HG03280 (cell line): ENCODE results near the gene ATP6V1C2.

Source experiments
- ATAC-seq: cut with Tn5 transposase; IDR thresholded peaks from one replicate; pipeline ENCODE4 v1.9.1; 2021; ENCODE audit warnings: mild to moderate bottlenecking, moderate library complexity; ENCODE audit not compliant: unreplicated experiment

Gene ATP6V1C2

DNA sequence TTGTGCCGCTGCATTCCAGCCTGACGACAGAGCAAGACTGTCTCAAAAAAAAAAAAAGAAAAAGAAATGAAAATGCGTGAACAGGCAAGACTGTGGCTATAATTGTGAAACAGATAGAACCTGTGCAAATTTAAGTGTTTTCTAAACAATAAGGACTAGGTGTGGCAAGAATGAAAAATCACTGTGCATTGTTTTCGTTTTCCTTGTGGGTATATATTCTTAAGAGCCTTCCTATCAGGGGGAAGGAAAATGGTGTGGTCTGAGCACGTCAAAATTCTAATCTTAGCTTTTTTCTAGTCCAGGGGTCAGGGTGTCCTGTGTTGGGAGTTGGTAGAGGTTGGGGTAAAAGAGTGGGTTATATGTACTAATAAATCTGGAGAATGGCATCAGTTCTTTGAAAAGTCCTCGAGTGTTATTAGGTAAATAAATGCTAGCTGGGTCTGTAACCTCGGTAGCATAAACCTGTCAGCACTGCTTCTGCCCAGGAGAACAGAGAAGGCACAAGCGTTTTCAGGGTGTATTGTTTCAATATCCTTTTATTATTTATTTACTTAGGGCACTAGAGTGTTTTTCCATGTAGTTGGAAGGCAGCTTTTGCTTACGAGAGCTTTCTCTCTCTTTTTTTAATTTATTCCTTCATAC is 11.6 kb downstream of the ATP6V1C2 start:
- no peak for ATAC-seq

DNA sequence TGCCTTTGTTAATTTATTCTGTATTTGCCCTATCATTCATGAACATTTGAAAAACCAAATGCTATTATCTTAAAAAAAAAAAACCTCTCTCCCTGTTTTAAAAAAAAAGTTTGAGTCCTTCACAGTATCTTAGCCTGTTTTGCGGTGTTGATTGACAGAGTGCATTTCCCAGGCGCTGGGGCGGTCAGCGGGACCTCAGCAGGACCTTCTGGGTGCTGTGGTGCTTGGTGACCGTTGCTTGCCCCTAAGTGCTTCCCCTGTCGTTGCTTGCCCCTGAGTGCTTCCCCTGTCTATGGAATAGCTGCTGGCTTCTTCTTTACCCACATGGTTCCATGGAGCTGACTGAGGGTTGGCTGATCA is 12.1 kb downstream of the ATP6V1C2 start:
- ATAC-seq = no peak

DNA sequence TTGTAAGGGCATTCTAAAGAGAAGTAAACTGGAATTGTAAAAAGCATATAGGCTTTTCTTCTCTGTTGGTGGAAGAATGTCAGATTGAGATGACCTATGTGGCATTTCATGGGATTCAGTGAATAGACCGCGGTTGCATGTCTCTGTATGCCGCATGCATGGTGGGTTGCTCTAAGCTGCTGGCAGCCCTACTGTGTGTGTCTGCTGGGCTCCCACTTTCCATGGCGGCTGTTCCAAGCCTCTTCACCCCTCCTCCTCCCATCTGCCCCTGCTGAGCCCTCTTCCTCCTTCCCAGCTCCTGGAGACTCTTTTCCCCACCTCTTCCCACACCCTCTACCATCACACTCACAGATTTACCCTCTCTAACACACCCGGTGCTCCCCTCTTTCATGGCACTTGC is 12.6 kb downstream of the ATP6V1C2 start:
- no peak for ATAC-seq

DNA sequence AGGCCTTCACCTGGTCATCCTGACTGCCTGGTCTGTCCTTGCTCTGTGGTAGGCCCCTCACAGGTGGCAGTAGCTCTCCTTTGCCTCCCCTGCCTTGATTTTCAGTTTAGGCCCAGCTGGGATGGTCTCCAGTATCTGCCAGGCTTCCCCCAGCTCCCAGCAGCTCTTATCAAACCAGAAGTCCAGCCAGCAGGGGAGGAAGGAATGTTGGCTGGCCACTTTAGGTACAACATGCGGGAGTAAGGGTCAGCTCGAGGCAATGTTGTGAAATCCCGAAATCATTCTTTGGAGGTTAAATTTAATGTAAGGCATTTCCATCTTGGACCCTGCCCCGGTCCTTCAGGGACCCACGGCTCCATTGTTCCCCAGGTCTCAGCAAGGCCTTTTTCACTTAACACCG is 16.8 kb downstream of the ATP6V1C2 start:
- no peak for ATAC-seq

DNA sequence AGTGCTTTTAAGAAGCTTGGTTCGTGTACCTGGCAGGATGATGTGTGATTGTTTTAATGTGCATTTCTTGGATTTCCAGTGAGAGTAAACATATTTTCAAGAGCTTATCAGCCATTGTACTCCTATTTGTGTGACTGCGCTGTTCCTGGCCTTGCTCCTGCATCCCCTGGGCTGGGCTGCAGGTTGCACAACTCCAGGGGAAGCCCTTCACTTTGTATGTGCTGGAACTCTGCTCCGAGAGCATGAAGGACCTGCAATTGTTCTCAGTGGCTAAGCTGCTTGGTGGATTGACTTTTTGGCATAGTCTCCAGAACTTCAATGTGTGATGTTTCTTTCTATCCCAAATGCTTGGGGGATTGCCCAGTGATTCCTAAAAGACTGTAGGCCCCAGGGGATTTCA is 18.8 kb downstream of the ATP6V1C2 start:
- ATAC-seq = no peak

DNA sequence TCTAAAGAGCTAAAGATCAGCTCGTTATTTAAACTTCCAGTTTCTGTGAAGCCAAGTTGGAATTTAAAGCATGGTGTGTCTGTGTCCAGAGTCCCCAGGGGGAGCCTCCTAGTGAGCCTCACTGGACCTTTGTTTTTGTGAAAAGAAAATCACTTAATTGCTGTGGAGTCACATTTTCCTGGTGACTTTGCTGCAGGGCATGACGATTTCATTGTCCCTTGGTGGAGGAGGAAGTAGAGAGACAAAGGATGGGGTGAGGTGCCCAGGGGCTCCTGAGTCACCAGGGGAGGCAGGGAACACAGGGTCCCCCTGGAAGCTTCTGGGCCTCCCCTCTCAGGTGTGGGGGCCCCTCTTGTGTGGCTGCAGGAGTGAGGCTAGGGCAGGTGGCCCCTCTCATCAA is 19.7 kb downstream of the ATP6V1C2 start:
- ATAC-seq = no peak

DNA sequence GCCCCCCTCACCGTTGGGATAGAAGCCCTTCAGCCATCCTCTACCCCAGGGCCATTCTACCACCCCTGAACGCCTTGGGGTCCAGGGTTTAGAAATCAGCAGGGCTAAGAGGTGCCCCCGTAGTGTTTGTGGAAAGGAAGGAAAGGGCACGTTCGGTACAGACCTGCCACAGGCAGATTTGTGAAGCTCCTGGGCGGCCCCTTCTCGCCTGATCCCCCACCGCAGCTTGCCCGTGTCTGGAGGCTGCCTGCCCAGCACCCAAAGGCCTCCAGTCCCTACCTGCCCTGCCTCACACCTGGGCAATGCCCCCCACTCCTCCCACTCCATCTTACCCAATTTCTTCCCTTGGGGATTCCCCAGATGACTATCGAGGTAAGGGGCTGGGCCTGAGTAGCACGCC is 21.2 kb downstream of the ATP6V1C2 start:
- ATAC-seq = no peak

DNA sequence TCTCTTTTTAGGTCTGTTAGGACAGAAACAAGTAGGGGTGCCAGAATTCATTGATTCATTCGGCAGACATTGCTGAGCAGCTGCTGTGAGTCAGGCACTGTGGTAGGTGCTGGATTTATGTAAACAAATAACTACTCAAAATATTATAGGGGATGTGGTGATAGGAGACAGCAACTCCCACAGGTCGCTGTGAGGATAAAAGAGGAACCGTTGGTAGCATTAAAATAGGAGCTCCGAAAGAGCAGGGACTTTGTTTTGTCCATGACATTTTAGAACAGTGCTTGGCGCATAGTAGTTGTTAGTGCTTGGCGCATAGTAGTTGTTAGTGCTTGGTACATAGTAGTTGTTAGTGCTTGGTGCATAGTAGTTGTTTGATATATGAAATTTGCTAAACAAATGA is 29.2 kb downstream of the ATP6V1C2 start:
- no peak for ATAC-seq

DNA sequence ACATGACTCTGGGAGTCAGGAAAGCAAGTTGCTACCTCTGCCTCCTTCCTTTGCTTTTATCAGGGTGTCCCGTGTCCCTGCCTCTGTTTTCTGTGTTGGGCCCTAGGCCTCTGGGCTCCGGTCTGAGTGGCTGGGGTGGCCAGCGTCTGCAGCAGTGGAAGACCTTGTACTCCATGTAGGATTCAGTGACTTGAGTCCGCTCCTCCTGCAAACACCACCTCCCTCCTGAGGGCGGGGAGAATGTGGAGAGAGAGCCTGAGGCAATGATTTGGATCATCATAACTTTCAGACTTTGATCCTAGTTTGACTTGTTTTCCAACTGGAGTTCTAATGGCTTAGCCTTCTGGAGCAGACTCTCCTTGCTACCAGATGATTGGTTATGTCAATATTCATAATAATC is 30.8 kb downstream of the ATP6V1C2 start:
- ATAC-seq = no peak

DNA sequence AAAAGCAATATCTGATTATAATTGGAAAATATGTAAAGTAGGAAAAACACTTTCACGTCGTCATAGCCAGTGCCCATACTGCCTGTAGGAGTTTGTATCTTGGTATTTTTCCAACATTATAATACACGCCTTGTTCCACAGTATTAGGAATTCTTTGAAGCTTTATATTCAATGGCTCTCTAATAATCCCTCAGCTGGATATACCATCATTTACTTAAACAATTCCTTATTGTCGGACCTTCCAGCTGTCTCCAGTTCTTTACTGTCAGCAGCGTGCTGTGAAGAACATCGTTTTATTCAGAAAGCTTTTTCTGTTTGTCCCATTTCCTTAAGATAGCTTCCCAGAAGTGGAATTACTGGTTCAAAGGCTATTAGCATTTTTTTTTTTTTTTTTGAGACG is 31.7 kb downstream of the ATP6V1C2 start:
- ATAC-seq = no peak

DNA sequence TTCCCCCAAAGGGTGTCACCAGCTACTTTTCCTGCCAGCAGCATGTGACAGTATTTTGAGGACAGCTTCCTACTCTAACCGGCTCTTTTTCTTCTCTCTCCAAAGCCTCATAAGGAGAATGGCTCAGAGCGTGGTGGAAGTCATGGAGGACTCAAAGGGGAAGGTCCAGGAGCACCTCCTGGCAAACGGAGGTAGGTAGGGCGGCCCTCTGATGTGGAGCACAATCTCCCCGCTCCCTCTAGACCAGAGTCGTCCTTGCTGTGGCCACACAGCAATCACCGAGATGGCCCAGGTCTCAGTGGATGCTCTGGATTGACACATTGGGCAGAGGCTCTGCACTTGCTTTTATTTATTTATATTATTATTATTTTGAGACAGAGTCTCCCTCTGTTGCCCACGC is 32.4 kb downstream of the ATP6V1C2 start:
- no peak for ATAC-seq

DNA sequence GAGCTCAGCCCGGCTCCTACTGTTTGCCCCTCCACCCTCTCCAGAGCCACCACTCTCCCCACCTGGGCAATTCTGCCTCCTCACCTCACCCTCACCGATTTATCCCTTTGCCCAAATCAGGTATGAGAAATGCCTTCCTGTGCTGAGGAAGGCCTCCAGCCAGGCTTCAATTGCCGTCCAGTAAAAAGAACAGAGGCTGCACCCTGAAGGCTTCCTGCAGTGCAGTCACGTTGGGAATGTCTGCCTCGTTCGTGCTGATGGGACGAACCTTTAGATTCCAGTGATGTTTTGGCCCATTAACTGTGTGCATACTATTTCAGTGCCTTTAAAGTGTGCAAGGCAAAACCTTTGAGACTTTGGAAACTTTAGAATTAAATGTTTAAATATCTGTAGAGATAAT is 34.2 kb downstream of the ATP6V1C2 start:
- no peak for ATAC-seq

DNA sequence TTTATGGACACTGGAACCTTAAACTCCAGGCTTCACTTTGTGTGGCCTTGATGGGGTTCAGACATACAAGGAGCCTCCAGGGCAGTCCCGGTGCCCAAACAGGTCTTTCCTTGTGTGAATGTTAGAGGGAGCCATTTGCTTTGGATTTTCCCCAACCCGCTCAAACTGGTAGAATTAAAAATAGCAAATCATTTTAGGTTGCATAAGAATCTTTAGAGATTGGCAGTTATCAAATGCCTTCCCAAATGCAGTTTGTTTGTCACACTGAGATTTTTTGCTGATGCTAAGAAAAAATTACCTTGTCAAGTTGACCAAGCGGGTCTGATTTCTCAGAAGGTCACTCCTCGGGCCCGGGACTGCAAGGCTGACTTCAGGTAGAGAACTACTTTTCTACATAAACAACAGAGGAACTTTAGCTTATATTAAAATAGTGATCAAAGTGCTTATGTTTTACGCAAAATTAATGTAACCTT is 36.4 kb downstream of the ATP6V1C2 start:
- no peak for ATAC-seq

DNA sequence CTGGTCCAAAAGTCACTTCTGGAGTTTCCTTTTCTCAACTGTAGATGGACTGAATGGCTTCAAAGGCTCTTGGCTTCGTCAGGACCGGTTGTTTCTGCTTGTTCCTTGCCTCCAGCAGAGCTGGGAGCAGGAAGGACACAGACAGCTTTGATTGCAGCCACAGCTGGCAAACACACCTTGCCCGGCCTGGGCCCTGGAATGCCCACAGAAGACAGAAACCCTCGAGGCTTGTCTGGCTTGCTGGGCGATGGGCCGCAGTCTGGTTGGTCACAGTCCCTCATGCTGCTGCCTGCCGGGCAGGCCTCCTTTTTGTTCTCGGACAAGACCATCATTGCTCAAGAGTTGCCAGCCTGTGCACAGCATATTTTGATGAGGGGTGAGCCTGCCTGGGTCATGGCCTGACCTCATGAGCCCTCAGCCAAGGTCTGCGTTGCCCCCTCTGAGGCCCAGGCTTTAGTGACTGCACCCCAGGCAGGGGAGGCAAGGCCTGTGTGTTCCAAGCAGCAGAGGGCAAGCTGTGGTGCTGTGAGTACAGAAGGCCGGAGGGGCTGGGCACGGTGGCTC is 37.8 kb downstream of the ATP6V1C2 start:
- ATAC-seq = no peak

DNA sequence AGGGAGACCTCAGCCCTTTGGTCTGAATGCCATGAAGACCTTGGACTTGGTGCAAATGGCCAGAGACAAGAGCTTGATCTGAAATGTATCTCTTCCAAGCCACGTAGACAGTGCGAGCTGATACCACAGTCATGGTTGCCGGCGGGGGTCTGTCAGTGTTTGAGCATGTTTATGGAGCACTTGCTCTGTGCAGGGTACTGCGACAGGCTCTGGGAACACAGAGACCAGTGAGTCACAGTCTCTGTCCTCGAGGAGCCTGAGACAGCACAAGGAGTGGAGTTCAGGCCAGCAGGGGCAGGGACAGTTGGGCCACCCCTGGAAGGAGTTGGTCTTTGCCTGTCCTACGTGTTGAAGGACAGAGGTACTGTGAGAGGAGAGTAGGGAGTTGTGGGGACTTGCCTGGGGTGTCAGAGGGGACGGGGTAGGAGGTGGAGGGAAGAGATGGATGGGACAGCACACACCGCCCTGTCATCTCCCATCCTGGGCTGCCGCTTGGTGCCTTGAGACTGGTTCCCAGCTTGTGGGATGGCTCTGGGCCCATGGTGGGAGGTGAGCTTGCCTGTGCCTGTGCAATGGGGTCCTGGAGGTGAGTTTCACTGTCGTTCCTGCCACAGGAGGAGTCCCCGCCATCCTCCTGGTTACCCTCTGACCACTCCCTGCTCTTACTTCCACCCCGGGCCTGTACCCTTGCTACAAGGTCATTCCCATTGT is 39.5 kb downstream of the ATP6V1C2 start:
- no peak for ATAC-seq

DNA sequence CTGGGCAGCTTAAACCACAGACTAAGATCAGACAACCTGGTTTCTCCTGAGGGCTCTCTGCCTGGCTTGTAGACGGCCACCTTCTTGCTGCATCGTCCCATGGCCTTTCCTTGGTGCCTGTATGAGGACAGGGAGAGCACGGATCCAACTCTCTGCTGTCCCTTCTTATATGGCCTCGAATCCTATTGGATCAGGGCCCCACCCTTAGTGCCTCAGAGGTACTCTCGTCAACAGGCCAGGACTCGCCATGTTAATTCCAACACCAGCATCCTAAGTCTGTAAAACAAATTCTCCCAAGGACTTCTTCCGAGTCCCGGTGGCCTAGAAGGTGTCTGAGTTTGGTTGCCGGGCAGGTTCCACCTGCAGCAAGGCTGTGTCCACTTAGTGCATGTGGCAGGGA is 40.2 kb downstream of the ATP6V1C2 start:
- no peak for ATAC-seq

DNA sequence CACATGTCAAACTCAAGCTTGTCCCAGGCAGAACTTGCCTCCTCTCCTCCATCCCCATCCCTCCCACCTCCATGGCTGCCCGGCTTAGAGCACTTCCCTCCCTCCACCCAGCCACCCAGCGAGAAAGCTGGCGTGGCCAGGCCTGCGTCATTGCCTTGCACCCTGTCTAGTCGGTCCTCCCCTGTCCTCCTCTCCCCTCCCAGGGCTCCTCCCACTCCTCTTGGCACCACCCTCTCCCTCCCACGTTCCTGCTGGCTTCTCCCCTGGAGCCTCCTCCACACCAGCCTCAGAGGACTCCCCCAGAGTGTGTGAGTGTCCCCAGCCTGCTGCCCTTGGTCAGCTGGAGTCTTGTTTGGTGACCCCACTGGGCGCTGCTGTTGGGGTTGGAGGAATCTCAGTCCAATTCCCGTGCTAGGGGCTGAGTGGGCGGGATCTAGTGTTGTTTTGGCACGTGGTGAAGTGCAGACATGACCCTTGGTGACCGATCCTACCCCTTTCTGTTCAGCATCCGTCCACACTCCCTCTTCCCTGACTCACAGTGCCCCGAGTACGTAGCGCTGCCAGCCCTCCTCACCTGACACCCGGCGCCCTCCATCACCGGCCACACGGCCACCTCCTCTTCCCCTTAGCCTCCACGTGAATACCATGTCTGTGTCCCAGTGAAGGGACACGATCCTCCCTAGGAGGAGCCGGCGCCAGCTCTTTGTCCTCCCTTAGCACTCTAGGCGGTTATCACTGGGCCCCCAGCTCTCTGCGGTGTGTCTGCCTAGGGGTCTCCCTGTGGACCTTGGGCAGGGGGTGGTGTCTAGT is 41.4 kb downstream of the ATP6V1C2 start:
- no peak for ATAC-seq

DNA sequence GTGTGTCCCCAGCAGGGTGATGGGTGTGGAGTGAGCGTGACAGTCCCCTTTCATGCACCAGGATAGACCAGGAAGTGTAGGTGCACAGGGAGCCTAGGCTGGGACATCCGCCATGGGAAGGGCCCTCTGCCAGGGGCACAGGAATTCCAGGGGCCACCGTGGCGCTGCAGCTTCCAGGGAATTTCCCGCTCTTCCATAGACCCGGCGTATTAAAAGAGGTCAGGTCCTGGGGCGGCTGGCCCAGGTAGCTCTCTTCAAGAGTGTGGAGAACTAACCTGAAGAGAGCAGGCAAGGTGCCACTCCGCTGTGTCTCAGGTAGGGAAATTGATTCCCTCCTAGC is 42.0 kb downstream of the ATP6V1C2 start:
- ATAC-seq = no peak

DNA sequence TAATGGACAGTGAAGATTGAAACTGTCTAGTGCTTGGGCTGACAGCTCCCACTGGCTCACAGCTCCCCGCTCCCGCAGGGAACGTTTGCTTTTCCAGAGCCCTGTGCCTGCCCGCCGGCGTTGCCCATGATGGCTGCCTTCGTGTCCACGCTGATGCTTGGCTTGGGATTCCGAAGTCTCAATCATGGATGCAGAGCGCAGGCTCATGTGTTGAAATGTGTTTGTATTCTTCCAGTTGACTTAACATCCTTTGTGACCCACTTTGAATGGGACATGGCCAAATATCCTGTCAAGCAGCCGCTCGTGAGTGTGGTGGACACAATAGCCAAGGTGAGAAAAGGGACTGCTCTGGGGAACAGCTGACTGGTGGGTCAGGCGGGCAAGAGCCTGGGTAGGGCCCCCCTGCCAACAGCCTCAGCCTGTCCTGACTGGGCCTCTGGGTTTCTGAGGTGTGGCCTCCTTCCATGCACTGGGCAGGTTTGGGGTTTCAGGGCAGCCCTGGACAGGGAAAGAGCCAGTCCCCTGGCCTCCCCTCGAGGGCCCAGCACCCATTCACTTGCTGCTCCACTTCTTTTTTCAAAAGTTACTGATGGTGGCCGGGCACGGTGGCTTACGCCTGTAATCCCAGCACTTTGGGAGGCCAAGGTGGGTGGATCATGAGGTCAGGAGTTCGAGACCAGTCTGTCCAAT is 42.8 kb downstream of the ATP6V1C2 start:
- no peak for ATAC-seq

DNA sequence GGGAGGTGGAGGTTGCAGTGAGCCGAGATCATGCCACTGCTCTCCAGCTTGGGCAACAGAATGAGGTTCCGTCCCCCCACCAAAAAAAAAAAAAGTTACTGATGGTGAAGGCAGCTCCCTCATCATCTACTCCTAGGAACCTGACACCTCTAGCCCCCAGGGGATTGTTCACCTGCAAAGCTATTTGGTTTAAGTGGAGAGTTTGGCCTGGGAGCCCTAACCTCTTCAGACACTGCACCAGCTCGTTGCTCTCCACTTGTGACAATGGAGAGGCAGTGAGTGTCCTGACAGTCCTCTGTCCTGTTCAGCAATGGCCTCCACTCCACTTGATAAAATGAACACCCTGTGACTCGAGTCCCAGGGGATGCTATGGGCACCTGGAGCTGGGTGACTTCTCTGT is 43.5 kb downstream of the ATP6V1C2 start:
- no peak for ATAC-seq

DNA sequence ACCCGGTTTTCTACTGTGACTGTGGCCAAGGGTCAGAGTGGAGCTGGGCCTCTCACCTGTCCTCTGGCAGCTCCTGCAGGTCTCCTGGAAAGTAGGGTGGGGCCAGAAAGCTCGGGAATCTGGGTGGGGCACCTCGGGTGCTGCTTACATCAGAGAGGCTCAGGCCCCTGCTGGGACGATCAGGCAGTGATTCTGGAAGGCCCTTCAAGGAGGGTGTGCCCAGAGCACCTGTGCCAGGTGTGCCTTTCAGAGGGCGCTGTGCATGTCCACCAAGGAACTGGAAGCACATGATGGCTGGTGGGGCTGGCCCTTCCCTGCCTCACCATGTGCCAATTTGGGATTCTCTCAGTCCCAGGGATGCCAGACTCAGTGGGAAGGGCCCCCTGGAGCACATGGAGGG is 44.0 kb downstream of the ATP6V1C2 start:
- no peak for ATAC-seq
